Measurements from ENCODE around the gene ENTPD2.

Gene ENTPD2

GRCh38 chr9:137031904-137032640, 21.8 kb downstream of the ENTPD2 start, which contains the start of gene FUT7:
TSS of gene FUT7 (minus strand) at chr9:137032088. CDS start at chr9:137031991, 97 bp downstream.
- in situ Hi-C loops (cut with HindIII; ENCODE audit: low sequenced_read_pairs): no loop called here

DNA sequence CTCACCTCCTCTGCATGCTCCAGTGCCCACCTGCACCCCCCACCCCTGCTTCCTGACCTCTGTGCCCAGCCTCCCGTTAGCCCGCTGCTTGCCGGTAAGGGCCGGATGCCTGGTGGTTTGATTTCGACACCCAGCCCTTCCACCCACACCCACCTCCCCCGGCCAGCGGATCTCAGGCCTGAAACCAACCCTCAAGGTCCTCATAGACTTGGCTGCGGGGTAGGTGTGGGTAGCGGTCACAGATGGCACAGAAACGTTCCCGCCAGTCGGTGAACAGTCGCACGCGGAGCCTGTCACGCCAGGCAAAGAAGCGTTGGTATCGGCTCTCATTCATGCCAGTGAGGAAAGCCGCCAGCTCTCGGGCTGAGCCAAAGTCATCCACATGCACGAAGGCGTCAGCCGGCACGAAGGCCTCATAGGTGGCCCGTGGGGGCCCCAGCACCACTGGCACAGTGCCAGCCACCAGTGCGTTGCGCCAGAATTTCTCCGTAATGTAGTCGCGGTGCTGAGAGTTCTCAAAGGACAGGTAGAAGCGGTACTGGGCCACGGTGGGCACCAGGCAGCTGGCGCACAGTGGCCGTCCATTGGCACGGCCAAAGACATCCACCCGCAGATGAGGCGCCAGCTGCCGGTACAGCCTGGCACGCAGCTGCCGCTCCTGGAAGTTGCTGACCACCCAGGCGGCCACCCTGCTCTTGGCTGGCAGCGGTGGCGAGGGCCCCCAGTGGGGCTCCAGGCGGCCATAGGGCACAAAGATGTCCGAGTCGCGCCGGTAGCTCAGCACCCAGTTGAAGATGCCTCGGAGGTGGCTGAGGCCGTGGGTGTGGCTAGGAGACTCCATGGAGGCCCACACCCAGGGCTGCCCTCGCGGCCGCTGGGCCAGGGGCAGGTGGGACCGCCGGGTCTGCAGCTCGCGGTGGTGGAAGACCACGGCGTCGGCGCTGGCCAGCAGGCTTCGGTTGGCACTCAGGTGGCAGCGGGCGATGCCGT, 23.0 kb downstream of the ENTPD2 start:
- in situ Hi-C loops (cut with HindIII; ENCODE audit: low sequenced_read_pairs): no loop called here

DNA sequence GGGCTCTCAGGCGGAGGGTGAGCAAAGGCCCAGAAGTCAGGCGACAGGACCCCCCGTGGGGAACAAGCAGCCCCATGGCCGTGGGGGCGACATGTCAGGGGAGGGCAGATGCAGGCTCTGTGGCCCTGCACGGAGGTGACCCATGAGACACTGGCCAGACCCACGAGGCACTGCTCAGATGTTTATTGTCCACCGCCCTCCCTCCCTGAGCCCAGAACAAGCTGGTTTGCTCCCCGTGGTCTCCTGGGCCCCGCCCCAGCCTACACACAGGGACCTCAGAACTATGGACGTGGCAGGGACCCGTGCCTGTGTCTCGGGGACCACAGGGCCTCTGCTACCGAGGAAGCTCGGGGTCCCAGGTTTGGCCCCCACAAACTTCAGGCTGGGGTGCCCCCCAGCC, 23.9 kb downstream of the ENTPD2 start:
- in situ Hi-C loops (cut with HindIII; ENCODE audit: low sequenced_read_pairs): no loop called here

- in situ Hi-C loops (cut with HindIII; ENCODE audit: low sequenced_read_pairs): loop anchor here (5.0 kb wide), 4 partner anchors 57 to 247 kb away; partner anchors contain the start of gene C8G
Observed at GRCh38 chr9:137029058-137029936, 24.6 kb downstream of the ENTPD2 start.

- in situ Hi-C loops (cut with HindIII; ENCODE audit: low sequenced_read_pairs): loop anchor here (5.0 kb wide), 4 partner anchors 56 to 246 kb away; partner anchors contain the start of gene C8G
Observed at GRCh38 chr9:137028263-137029057, 25.4 kb downstream of the ENTPD2 start.

GRCh38 chr9:137027369-137028262, 26.2 kb downstream of the ENTPD2 start, which contains the start of gene ABCA2:
TSS of gene ABCA2 (minus strand) at chr9:137028237. CDS start at chr9:137028140, 97 bp downstream.
- in situ Hi-C loops (cut with HindIII; ENCODE audit: low sequenced_read_pairs): loop anchor here (5.0 kb wide), 4 partner anchors 55 to 245 kb away; partner anchors contain the start of gene C8G

DNA sequence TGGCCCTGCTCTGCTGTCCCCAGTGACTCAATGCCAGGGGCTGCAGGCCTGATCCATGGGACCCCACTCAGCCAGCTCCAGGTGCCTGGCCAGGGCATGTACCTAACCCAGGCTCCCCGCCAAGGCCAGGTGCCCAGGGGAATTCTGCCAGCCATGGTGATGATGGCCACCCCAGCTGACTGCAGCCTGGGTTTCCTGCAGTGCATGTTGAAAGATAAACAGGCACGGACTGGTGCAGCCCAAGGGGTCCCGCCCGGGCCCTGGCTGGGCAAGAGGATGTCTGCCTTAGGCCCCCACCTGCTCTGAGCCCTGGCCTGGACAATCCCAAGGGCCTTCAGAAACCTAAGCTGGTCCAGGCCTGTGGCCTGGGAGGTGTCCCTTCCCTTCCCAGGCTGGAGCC, 27.0 kb downstream of the ENTPD2 start:
- in situ Hi-C loops (cut with HindIII; ENCODE audit: low sequenced_read_pairs): loop anchor here (5.0 kb wide), 4 partner anchors 55 to 245 kb away; partner anchors contain the start of gene C8G

DNA sequence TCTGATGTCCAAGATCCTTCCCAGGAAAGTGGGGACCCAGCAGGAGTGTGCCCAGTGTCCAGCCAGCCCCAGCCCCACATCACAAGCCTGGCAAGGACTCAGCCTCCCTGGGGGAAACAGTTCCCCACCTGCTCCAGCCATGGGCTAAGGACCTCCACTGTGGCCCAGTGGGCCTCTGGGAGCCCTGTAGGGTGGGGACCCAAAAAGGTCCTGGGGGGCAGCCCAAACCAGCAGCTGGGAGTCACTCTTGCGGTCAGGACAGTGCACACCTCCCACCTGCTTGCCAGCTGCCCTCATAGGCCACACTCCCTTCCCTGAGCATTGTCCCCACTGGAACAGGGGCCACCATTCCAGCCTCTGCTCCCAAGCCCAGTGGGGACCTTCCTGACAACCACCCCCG, 27.5 kb downstream of the ENTPD2 start:
- in situ Hi-C loops (cut with HindIII; ENCODE audit: low sequenced_read_pairs): loop anchor here (5.0 kb wide), 4 partner anchors 54 to 244 kb away; partner anchors contain the start of gene C8G

- in situ Hi-C loops (cut with HindIII; ENCODE audit: low sequenced_read_pairs): loop anchor here (5.0 kb wide), 4 partner anchors 53 to 243 kb away; partner anchors contain the start of gene C8G
Observed at GRCh38 chr9:137025517-137025966, 28.3 kb downstream of the ENTPD2 start.

DNA sequence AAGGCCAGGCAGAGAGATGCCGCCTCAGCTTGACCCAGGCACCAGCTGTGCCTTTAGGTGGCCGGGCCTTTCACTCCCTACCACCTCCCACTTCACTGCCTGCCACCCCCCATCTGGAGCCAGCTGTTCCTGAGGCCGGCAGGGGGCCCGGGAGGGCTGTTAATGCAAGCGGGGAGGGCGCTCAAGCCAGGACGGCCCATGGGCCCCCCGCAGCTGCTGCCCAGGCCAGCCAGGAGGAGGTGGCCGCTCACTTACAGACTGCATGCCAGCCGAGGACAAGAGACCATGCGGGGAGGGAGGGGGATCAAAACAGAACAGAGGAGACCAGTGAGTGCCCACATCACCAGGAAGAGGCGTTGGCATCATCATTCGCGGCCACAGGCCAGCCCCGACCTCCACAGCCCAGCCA, 30.3 kb downstream of the ENTPD2 start:
- in situ Hi-C loops (cut with HindIII; ENCODE audit: low sequenced_read_pairs): no loop called here

DNA sequence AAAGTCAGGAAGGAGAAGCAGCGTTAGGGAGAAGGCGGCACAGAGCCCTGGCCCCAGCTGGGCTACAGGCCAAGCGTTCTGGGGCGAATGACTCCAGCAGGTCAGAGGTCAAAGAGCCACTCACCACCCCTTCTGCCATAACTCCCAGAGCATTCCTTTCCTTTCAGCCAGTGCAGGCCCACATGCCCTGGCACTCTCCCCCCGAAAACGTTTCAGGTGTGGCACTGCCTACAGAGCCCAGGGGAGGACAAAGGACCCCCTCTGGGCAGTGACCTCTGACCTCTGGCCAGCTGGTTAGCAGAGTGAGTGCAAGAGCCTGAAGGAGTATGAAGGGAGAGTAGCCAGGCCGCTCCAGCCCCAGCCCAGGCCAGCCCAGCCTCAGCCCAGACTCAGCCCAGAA, 30.7 kb downstream of the ENTPD2 start:
- in situ Hi-C loops (cut with HindIII; ENCODE audit: low sequenced_read_pairs): no loop called here

GRCh38 chr9:137022662-137023008, 31.2 kb downstream of the ENTPD2 start:
- in situ Hi-C loops (cut with HindIII; ENCODE audit: low sequenced_read_pairs): no loop called here

- in situ Hi-C loops (cut with HindIII; ENCODE audit: low sequenced_read_pairs): no loop called here
Observed at GRCh38 chr9:137021979-137022661, 31.7 kb downstream of the ENTPD2 start.

GRCh38 chr9:137021568-137021978, 32.3 kb downstream of the ENTPD2 start:
- in situ Hi-C loops (cut with HindIII; ENCODE audit: low sequenced_read_pairs): no loop called here

- in situ Hi-C loops (cut with HindIII; ENCODE audit: low sequenced_read_pairs): no loop called here
Observed at GRCh38 chr9:137020771-137021567, 32.9 kb downstream of the ENTPD2 start.

- in situ Hi-C loops (cut with HindIII; ENCODE audit: low sequenced_read_pairs): no loop called here
Observed at GRCh38 chr9:137019891-137020683, 33.8 kb downstream of the ENTPD2 start.
